GM04503 (cell line): ENCODE measurements around the gene SPIRE1.
"Not testable (repeated sequence)": the region's sequence is repeated elsewhere in the genome, so short reads cannot be mapped to it uniquely, and the experiment has no call there.

ENCODE experiments used
- DNase-seq: peaks from one replicate; pipeline ENCODE4 v3.0.0-alpha.2; 2012; ENCODE audit warnings: low read depth

Gene SPIRE1

DNA sequence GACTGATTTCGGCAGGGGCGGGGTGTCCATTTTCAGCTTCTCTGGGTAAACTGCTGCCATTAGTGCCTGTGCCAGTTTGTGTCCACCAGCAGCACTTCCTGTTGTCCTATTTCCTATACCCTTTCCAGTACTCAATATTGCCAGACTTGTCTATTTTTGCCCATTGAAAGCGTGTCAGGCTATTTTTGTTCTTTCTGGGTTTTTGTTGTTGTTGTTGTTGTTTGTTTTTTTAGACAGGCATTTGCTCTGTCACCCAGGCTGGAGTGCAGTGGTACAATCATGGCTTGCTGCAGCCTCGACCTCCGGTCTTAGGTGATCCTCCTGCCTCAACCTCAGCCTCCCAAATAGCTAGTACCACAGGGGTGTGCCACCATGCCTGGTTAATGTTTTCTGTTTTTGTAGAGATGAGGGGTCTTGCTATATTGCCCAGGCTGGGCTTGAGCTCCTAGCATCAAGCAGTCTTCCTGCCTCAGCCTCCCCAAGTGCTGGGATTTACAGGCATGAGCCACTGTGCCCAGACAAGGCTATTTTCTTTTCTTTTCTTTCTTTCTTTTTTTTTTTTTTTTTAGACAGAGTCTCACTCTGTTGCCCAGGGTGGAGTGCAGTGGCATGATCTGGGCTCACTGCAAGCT is 241.7 kb downstream of the SPIRE1 start:
- DNase-seq: no peak

DNA sequence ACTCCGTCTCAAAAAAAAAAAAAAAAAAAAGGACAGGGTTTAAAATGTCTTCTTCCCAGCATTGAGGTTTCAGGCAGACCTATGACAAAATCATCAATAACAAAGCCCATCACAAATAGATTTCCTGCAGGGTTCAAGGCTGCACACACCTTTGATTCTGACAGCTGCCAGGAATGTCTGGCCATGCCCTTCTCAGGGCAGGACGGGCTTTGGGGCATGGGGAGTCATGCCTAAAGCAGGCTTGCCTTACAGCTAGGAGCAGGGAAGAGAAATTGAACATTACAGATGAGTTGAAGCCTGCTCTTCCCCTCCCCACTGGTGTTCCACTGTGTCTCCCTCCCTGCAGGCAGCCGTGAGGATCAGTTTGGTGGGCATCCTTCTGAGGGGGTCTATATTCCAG is 246.5 kb downstream of the SPIRE1 start:
- DNase-seq: no peak

DNA sequence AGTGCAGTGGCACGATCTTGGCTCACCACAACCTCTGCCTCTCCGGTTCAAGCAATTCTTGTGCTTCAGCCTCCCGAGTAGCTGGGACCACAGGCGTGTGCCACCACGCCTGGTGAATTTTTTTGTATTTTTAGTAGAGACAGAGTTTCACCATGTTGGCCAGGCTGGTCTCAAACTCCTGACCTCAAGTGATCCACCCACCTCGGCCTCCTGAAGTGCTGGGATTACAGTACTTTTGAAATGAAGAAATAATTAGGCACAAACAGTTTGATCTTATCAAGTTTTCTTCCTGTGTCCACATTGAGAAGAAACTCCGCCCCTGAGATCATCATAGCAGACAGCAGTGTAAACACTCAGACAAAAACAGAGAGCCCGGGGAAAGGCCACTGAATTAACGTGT is 247.2 kb downstream of the SPIRE1 start:
- not testable (repeated sequence) for DNase-seq

DNA sequence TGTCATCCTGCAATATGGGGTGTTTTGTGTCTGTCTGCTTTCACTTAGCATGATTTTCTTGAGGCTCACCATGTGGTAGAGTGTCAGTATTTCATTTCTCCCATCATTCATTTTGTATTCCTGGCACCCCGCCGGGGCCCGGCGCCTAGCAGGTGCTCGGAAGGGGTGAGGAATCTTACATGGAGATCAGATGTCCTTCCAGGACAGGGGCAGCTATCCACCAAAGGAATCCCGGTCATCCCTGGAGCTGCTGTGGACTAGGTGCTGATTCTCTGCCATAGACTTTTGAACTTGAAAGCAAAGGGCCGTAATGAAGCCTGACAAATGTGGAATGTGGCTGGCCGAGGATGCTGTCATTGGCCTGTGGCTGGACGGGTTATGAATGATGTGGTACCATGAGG is 247.8 kb downstream of the SPIRE1 start:
- DNase-seq: no peak

DNA sequence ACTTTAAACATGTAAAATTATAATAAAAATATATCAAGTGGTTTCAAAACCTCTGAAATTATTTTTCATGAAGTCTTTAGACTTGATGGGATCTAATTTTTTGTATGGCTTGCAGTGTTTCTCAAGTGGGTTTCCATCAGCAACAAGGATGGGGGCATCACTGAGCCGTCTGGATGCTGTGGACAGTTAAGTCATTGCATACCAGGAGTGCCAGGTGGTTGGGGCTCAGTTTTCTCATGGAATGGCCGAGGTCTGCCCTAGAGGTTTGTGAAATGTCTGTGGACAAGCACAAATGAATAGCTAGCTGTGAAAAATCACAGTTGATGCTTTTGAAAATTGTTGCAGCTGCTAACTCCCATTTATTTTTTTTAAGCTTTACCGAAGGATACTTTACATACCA is 248.4 kb downstream of the SPIRE1 start:
- no peak for DNase-seq

DNA sequence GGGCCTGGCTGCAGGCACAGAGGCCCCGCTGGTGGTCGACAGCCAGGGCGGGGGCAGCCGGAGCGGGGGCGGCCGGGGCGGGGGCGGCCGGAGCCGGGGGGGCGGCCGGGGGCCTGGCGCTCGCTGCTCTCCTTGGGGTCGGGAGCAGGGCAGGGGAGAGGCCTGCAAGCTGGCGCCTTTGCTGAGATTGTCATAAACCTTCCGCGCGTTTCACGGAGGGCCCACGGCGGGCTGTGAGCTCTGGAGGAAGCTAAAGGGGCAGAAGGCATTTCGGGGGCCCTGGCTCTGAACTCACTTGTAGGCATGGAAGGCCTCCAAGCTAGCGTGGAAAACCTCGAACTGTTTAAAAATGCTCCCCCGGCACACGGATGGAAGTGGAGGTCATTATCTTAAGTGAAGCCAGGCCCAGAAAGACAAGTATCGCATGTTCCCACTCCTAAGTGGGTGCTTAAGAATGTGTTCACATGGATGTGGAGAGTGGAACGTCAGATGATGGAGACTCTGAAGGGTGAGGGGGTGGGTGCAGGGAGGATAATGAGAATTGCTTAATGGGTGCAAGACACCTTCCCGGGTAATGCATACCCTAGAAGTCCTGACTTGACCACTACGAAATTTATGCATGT is 249.5 kb downstream of the SPIRE1 start:
- no peak for DNase-seq

DNA sequence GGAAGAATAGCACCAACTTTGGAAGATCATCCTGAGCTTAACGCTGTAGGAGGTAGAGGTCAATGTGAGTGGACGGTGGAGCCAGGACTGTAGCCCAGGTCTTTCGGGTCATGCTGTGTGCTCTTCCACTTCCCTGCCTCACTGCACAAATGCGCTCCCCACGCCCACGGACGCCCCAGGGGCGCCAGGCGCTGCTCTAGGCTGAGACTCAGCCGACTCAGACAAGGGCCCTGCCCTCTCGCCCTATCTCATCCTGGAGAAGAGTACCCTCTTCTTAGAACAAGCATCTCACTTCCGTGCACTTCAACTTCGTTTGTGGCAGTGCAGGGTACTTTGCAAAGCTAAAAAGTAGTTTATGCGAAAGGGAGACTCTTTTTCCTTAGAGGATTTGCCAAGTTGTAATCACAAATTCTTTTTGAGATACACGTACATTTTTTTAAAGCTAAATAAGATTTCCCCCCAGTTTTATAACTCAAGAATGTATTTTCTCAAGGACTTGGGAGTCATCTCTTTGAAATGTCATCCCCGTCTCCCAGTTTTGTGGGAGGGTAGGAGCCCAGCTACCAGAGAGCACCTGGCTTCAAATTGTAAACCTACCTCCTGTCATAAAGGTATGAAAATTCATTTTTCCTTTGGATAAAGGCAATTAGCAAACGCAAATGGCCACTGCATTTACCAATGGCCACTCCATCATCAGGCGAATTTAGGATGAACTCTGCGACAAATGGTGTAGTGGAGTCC is 251.4 kb downstream of the SPIRE1 start:
- no peak for DNase-seq

DNA sequence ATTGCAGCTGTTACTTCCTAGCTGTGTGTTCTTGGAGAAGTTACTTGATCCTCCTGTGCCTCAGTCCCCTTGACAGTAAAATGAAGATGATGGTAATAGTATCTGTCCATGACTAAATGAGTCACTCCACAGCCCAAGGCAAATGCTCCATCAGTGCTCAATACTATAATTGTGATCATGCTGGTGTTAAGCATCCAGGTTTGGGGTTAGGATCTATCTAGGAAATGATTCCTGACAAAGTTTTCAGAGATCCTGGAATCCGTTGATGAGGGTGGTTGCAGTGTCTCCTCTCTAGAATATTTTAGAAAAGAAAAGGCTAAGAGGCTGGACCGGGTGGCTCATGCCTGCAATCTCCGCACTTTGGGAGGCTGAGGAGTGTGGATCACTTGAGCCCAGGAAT is 252.8 kb downstream of the SPIRE1 start:
- DNase-seq: no peak

DNA sequence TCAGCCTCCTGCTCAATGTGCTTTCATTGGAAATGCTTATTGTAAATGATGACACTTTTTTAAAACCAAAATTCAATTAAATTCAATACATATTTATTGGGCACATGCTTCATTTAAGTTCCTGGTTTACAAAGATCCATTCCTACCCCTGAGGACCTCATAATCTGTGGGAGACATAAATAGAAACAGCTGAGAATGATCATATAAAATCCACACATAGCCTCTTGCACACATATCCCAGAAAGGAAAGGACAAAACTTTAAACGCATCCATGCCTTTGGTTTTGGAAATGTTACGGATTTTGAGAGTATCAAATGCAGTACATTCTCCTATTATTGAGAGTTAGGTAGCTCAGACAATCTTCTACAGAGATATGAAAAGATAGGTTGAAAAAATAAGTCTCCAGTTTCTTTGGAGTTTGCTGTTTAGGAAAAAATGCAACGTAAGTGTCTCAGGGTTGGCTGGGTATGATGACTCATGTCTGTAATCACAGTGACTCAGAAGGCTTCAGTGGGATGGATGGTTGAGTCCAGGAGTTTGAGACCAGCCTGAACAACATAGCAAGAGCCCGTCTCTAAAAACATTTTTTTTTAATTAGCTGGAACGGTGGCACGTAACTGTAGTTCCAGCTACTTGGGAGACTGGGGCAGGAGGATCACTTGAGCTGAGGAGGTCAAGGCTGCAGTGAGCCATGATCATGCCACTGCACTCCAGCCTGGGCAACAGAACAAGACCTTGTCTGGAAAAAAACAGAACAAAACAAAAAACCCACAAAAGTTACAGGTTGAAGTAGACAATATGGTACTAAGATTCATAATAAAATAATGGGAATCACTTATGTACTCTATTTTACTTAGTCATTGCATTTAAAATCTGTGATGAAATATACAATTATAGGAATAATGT is 254.1 kb downstream of the SPIRE1 start:
- DNase-seq: peak; percentile 67

DNA sequence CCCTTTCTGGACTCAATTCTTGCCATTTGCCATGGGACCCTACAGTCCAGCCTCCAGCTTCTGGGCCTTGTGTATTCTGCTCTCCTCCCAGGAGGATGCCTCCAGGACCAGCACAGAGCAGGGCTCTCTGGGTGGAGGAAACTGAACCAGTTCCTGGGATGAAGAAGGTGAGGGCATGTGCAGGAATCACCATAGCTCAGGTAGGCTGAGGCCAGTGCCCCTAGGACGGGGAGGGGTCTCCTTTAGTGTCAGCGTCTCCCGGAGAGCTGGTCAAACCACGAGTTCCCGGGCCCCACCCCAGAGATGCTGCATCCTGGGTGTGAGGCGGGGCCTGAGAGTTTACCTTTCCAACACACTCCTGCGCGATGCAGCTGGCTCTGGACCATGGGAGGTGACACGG is 256.0 kb downstream of the SPIRE1 start:
- DNase-seq: no peak

DNA sequence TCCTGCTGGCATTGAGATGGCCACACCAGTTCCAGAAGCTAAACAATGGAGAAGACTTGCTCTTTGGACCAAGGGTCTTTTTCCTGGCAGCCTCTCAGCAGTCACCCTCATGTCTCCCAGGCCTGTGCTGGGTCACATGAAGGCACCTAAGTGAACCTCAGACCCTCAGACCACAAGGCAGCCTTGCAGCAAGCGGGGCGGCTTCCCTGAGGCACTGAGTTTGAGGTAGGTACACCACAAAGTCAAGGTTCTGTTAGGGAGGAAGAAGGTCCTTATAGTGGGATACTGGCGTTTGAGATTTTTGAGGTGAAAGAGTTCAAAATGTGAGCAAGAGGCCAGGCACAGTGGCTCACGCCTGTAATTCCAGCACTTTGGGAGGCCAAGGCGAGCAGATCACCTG is 258.7 kb downstream of the SPIRE1 start:
- no peak for DNase-seq

DNA sequence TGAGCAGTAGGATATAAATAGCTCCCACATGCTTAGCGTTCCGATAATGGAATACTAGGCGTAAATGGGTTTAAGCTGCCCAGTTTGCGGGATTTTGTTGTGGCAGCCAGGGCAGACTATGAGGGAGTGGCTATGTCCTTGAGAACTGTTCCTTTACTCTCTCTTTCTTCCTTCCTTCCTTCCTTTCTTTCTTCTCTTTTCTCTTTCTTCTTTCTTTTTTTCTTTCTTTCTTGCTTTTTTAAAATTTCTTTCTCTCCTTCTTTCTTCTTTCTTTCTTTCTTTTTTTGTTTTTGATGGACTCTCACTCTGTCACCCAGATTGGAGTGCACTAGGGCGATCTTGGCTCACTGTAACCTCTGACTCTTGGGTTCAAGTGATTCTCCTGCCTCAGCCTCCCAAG is 259.3 kb downstream of the SPIRE1 start:
- no peak for DNase-seq

DNA sequence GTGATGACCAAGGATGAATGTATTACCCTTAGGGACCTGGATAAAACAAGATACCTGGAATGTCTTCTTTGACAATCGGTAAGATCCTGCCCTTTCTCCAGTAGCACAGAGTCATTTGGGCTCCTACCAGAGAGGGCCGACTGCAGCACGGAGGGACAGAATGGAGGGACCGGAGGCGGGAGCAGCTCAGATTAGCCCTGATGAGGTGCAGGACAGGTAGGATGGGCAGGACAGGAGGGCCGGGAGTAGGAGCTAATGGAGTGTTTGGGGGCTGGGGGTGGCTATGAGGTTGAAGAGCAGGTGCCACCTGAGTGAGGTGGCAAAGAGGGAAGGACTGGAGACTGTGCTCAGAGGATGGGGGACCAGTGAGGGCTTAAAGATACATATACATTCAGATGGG is 260.1 kb downstream of the SPIRE1 start:
- DNase-seq: no peak

DNA sequence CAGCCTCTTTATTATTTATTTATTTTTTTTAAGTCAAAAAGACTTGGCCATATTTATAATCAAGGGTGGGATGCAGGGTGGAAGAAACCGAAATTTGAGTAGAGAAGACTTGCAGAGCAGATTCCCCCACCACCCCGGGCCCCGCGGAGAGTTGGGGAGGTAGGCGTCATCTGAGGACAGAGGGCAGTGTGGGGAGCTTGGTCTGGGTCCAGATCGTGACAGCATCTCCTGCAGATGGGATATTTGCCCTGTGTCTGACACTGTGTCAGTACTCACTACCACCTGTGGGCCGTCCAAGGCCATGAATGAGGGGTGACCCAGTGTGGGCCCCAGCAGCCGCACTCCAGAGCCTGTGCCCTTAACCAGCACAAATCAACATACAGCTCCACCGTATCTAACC is 260.7 kb downstream of the SPIRE1 start:
- no peak for DNase-seq
